GM18873 (cell line): ENCODE results near the gene SUN1.

Source experiments
- ATAC-seq: cut with Tn5 transposase; IDR thresholded peaks from one replicate; pipeline ENCODE4 v1.9.1; 2021; ENCODE audit warnings: mild to moderate bottlenecking, moderate library complexity, moderate number of reproducible peaks; ENCODE audit not compliant: unreplicated experiment, low FRiP score

Gene SUN1

GRCh38 chr7:888081-889024, 56.1 kb downstream of the SUN1 start:
- no peak for ATAC-seq

GRCh38 chr7:889025-889390, 56.7 kb downstream of the SUN1 start:
- no peak for ATAC-seq

DNA sequence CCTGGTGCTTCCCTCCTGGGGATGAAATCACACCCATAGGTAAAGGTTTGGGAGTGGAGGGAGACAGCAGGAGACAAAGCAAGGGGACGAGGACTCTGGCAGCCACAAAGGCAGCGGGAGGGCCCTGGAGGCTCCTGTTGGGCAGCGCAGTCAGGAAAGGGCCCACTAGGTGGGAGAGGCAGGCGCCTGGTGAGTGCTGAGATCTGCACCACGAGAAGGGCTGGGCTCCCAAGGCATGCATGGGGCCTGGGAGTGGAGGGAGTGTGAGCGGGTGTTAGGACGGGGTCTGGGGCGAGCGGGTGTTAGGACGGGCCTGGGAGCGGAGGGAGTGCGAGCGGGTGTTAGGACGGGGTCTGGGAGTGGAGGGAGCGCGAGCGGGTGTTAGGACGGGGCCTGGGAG, 57.1 kb downstream of the SUN1 start:
- no peak for ATAC-seq

DNA sequence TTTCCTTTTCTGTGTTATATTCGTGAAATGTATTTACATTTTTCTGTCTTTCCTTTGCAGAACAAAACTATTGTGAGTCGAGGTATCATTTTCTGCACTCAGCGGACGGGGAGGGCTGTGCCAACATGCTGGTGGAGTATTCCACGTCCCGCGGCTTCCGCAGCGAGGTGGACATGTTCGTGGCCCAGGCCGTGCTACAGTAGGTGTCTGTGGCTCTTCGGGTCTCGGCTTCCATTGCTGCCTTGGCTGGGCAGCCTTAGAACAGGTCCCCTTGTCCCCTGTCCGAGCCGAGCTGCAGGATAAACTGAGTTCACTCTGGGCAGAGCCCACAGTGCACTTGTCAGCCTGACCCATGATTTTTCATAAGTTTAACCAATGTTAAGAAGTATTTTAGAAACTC, 58.6 kb downstream of the SUN1 start:
- no peak for ATAC-seq

DNA sequence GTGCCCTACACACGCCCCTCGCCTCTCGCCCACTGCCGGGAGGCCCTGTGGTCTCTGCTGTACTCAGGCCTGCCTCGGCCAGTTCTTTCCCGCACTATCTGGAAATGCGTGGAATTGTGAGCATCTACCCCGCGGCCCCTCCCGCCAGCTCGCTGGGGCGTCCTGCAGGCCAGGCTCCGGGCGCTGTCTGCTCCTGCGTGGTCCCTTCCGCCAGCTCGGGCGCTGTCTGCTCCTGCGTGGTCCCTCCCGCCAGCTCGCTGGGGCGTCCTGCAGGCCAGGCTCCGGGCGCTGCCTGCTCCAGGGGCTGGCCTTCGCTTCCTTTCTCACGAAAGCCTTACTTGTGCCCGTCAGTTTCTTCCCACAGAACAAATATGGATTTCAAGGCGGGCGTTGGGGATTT, 59.0 kb downstream of the SUN1 start:
- no peak for ATAC-seq

DNA sequence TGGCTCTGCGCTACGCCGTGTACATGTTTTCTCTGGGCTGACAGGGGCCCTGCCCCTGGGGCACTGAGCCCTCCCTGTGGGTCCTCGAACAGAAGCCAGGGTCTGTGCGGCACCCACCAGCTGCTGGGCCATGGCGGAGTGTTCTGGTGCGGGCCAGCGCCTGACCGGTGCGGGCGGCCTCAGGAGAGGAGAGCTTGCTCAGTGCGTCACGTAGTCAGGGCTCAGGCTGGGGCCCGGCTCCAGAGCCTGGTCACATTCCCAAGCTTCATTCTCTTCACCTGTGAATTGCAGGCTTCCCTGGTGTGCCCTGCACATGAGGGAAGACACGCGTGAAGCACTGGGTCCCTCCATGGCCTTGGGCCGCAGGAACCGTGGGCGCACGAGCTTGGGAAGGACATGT, 59.5 kb downstream of the SUN1 start:
- ATAC-seq = no peak

DNA sequence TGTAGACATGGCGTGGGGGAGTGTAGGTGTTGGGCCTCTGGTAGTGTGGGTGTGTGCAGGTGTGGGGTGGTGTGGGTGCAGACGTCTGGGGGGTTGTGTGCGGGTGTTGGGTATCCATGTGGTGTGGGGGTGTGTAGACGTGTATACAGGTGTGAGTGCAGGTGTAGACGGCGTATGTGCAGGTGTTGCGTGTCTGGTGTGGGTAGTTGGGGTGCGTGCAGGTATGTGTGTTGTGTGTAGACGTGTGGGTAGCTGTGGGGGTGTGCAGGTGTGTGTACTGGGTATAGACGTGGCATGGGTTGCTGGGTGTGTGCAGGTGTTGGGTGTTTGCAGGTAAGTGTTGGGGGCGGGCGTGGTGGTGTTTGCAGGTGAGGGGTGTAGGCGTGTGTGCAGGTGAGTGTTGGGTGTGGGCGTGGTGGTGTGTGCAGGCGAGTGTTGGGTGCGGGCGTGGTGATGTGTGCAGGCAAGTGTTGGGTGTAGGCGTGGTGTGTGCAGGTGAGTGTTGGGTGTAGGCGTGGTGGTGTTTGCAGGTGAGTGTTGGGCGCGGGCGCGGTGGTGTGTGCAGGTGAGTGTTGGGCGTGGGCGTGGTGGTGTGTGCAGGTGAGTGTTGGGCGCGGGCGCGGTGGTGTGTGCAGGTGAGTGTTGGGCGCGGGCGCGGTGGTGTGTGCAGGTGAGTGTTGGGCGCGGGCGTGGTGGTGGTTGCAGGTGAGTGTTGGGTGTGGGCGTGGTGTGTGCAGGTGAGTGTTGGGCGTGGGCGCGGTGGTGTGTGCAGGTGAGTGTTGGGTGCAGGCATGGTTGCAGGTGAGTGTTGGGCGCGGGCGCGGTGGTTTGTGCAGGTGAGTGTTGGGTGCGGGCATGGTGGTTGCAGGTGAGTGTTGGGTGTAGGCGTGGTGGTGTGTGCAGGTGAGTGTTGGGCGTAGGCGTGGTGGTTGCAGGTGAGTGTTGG, 60.6 kb downstream of the SUN1 start:
- ATAC-seq = no peak

GRCh38 chr7:893686-894085, 61.4 kb downstream of the SUN1 start:
- ATAC-seq = no peak

DNA sequence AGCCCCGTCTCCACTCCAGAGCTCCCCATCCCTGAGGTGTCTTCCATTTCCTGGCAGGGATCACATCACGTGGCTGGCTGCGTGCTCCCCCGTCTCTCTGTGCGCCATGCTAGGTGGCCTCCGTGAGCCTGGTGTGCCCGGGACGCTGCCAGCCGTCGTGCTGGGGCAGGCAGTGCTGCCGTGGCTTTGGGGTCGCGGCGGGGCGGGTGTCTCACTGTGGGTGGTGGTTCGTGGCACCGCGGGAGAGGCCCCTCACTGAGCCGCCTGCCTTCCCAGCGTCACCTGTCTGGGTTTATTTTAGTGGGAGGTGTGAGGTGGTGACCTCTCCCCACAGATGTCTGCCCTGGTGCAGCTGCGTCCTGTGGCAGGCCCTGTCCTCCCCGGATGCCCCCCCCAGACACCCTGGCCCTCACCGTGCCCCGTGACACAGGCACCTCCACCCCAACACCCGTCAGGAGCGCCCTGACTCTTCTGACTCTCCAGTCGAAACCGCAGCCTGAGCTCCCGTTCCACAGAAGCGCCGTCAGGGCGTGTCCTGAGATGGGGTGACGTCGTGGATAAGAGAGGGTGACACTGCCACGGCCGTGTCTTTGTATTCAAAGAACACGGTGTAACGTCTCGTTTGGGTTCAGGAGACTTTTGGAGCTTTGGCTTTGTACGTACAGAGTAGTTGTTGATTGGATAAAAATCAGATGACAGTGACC, 62.0 kb downstream of the SUN1 start:
- no peak for ATAC-seq

- no peak for ATAC-seq
These were observed 62.7 kb downstream of the SUN1 start for GRCh38 chr7:894927-895450.

DNA sequence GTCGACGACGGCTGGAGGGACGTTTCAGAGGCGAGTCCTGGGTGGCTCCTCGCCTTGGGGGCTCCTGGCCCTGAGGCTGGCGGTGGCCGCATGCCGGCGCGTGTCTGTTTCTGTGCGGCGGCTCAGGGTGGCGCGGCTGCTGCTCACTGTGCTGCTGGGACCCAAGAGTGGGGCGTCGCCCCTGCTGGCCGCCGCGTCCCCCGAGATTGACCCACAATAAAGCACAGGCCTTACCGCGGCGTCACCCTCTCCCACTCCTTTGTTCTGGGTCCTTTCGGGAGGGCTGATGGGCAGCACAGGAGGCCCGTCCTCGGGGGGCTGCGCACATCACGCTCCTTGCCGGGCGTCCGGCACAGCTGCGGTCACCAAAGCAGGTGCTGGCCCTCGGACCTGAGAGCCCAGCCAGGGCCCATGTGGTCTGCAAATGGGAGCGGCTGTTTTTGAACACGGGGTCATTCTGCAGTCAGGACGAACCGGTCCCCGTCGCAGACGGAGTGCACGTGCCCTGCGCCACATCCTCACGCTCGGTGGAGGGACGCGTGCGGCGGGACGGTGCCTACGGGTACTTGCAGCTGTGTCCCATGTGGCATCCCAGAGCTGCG, 63.3 kb downstream of the SUN1 start:
- ATAC-seq = no peak

GRCh38 chr7:896346-897075, 64.2 kb downstream of the SUN1 start:
- no peak for ATAC-seq

DNA sequence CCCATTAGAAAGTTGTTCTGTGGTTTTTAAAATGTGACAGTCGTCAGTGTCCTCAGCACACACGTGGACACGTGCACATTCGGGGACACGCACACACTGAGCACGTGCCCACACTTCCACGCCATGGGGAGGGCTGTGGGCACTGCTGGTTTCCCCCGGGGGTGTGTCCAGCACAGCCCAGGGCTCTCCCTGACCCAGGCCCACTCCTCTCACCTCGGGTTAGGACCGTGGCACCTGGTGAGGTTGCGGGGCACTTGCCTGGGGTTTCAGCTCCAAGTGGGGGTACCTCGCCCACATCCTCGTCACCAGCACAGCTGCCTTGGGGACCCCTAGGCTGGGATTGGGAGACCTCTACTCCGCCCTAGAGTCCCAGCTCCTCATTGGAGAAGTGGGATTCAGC, 64.8 kb downstream of the SUN1 start:
- no peak for ATAC-seq

DNA sequence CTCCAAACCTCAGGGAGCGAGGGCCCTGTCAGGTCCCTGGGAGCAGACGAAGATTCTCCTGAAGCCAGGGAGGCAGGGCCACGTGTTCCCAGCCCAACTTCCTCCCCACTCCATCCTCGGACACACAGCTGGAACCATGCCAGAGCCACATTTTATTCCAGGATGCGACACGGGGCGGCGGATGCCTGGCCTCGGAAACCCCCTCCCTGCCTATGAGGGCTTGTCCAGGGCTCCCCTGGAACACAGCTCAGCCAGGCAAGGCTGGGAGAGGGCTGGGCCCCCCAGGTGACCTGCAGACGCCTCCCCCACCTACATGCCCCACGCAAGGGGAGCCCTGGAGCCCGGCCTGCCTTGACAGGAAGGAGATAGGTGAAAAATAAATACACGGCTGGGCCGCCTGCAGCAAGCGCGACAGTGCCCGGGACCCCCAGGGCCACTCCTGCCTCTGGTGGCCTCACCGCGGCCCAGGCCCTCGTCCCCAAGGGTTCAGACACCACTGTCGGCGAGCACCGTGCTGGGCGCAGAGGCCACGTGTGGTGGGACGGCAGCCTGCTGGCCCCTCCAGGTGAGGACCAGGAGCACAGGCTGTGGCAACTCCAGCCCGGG, 65.6 kb downstream of the SUN1 start:
- no peak for ATAC-seq

DNA sequence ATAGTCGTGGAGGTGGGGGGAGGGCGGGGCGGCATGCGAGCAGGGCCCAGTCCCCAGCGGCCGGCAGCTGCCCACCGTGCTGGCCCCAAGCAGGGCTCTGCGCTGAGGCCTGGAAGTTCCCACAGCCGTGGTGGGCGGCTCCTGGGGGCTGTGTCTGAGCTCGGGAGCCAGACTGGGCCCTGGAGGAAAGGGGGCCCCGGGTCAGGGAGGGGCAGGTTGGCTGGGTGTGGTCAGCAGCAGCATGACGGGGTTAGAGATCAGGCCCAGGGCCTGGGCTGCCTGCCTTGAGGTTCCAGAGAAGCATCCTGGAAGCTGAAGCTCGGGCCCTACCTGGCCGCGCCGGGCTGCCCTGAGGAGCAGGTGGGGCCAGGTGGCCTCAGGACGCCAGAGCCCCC, 66.2 kb downstream of the SUN1 start:
- ATAC-seq = no peak

DNA sequence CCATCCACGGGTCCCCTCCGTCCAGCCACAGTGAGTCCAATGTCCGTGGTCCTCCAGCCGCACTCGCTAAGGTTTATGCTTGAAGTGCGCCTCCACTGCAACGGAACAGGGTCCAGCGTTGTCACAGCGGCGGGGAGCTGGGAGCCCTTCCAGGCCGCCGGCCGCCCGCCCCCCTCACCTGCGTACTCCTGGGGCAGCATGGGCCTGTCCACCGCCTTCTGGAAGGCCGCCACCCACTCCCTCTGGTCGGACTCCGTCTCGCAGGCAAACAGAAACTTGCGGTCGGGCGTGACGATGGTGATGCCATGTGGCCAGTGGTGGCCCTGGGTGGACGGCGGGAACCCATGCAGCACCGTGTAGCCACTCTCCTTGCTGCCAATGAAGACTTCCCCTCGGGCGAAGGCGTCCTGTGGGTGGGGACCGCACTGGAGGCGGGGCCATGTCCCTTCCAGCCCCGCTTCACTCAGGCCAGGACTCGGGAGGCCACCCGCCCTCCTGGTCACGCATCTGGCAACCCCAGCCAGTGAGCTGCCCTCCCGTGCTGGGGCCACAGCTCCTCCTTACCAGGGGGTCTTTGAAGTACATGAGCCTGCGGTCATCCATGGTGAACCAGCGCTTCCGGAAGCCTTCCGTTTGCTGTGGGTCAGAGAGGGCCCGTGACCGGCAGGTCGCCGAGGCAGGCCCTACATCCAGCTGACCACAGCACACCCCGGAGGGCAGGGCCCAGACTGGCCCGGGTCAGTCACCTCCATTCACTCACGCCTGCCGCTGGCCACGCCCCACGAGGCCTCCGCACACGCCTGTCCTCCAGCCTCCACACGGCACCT, 66.8 kb downstream of the SUN1 start:
- ATAC-seq = no peak

DNA sequence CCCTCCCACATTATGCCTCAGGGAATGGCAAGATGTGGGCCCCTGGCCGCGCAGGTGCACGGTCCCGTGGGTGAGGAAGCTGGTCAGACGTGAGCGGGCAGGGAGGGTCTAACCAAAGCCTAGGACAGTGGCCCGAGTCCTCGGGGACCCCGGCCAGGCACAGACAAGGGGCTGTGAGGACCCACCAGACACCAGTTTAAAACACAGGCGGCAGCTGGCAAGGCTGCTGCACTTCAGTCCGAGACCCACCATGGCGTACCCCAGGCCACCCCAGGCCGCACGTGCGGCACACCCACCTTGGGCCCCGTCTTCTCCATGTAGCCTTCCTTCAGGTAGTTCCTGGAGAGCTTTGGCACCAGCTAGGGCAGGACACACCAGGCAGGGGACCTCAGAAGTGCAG, 67.5 kb downstream of the SUN1 start:
- no peak for ATAC-seq

DNA sequence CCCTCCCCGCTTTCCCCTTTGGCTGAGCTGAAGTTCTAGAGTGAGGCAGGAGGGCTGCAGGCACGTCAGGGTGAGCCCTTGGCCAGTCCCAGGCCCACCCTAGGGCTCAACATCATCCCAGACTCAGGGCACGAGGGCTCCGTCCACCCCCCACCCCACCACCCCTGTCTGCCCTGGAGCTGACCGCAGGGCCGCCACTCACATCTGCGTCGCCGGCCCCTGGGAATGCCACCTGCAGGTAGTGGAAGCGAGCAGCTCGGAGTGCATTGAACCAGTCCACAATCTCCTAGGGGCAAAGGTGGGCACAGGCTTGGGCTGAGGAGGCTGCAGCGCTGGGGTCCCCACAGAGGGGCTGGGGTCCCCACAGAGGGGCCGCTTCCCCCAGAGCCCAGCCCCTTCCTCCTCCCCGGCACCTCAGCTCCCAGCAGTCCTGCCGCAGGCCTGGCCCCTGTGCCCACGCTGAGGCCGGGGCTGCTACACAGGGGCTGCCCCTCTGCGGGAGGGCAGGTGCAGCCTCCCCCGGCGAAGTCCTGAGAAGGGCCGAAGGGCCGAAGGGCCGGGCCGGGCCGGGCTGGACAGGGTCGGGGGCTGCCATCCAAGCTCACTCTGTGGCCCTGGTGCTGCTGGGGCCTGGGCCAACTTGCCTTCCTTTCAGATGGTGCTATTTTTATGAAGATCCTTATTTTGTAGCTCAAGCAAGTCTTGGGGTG, 68.2 kb downstream of the SUN1 start:
- ATAC-seq = no peak
